Loucy (cell line): ENCODE data around the gene TP73.

Source experiments
- H2AFZ ChIP-seq: fragments of 200-600 bp; sonication (generic); 2 replicates; pipeline ENCODE4 v1.6.0; 2016; ENCODE audit warnings: antibody characterized with exemption, mild to moderate bottlenecking, low read length, moderate library complexity
- H3F3A ChIP-seq: fragments of 200-600 bp; 2 replicates; pipeline ENCODE4 v1.6.0; 2016; ENCODE audit warnings: antibody characterized with exemption, low read depth, mild to moderate bottlenecking
- H3K27me3 ChIP-seq: fragments of 200-600 bp; sonication (generic); 2 replicates; pipeline ENCODE4 v1.6.1; 2014; ENCODE audit warnings: low read length, mild to moderate bottlenecking; ENCODE audit not compliant: insufficient read depth, poor library complexity, severe bottlenecking
- H3K36me3 ChIP-seq: fragments of 200-600 bp; sonication (generic); 2 replicates; pipeline ENCODE4 v1.6.1; 2016; ENCODE audit warnings: low read length; ENCODE audit not compliant: insufficient read depth
- H3K4me1 ChIP-seq: fragments of 200-600 bp; sonication (generic); 2 replicates; pipeline ENCODE4 v1.5.1; 2014; ENCODE audit warnings: low read length, mild to moderate bottlenecking; ENCODE audit not compliant: insufficient read depth, poor library complexity, severe bottlenecking
- H3K4me2 ChIP-seq: fragments of 200-600 bp; sonication (generic); 2 replicates; pipeline ENCODE4 v1.6.0; 2014; ENCODE audit warnings: antibody characterized with exemption, low read length, low read depth, mild to moderate bottlenecking; ENCODE audit not compliant: poor library complexity, severe bottlenecking
- H3K4me3 ChIP-seq: fragments of 200-600 bp; sonication (generic); 2 replicates; pipeline ENCODE4 v1.5.1; 2014; ENCODE audit warnings: low read length, mild to moderate bottlenecking, mixed read lengths; ENCODE audit not compliant: poor library complexity, severe bottlenecking
- H3K79me2 ChIP-seq: fragments of 200-600 bp; sonication (generic); 2 replicates; pipeline ENCODE4 v1.6.1; 2014; ENCODE audit warnings: low read length; ENCODE audit not compliant: insufficient read depth
- H3K9ac ChIP-seq: fragments of 200-600 bp; sonication (generic); 2 replicates; pipeline ENCODE4 v1.6.0; 2014; ENCODE audit warnings: mild to moderate bottlenecking, low read depth, low read length, moderate library complexity; ENCODE audit not compliant: poor library complexity, severe bottlenecking
- H3K9me2 ChIP-seq: fragments of 200-600 bp; sonication (generic); replicated peaks from 2 replicates; pipeline ENCODE4 v1.6.1; 2016; ENCODE audit warnings: low read depth, low read length, mixed read lengths
- H3K9me3 ChIP-seq: fragments of 200-600 bp; sonication (generic); 2 replicates; pipeline ENCODE4 v1.6.1; 2014; ENCODE audit warnings: mild to moderate bottlenecking, antibody characterized with exemption, low read length, low read depth; ENCODE audit not compliant: insufficient read depth
- H4K20me1 ChIP-seq: fragments of 200-600 bp; sonication (generic); 2 replicates; pipeline ENCODE4 v1.6.0; 2014; ENCODE audit warnings: antibody characterized with exemption, low read length, mild to moderate bottlenecking; ENCODE audit not compliant: insufficient read depth, poor library complexity, severe bottlenecking
- CTCF ChIP-seq: fragments of 200-600 bp; sonication (generic); conservative IDR thresholded peaks from 2 replicates; pipeline ENCODE4 v1.5.1; 2014; ENCODE audit warnings: mild to moderate bottlenecking, antibody characterized with exemption, low read length
- EZH2phosphoT487 ChIP-seq: fragments of 200-600 bp; IDR thresholded peaks from 2 replicates; pipeline ENCODE4 v1.6.1; 2018; ENCODE audit warnings: antibody characterized with exemption, mild to moderate bottlenecking, moderate library complexity, borderline replicate concordance

TP73 gene

GRCh38 chr1:3657096-3657475 lies 4.8 kb downstream of the TP73 start:
- no peaks in the 10 kb centered on the region for H3F3A ChIP-seq
- H4K20me1 ChIP-seq, result no peaks in the 10 kb centered on the region
- H3K9ac ChIP-seq, result no peak overlapping the region
- no peak overlapping the region for H3K4me2 ChIP-seq
- no peaks in the 10 kb centered on the region for H3K36me3 ChIP-seq
- no peaks in the 10 kb centered on the region for H3K4me1 ChIP-seq
- H3K9me2 ChIP-seq, result no peaks in the 10 kb centered on the region
- no peaks in the 10 kb centered on the region for H3K79me2 ChIP-seq
- H3K27me3 ChIP-seq, result no peaks in the 10 kb centered on the region
- no peaks in the 10 kb centered on the region for H3K9me3 ChIP-seq
- no peak for TF ChIP-seq EZH2phosphoT487
- TF ChIP-seq CTCF, result no peak
- no peak overlapping the region for H2AFZ ChIP-seq
- H3K4me3 ChIP-seq, result no peak overlapping the region

- Histone ChIP-seq H3K4me1 (no peaks in the 10 kb centered on the region), H3K27me3 (no peaks in the 10 kb centered on the region), H3K4me3 (no peak overlapping the region), H3K4me2 (no peak overlapping the region), H3K9me2 (no peaks in the 10 kb centered on the region), H3F3A (no peaks in the 10 kb centered on the region), H3K79me2 (no peaks in the 10 kb centered on the region), H2AFZ (no peak overlapping the region), H3K9me3 (no peaks in the 10 kb centered on the region), H4K20me1 (no peaks in the 10 kb centered on the region), H3K9ac (no peak overlapping the region), H3K36me3 (no peaks in the 10 kb centered on the region)
- no peak for TF ChIP-seq EZH2phosphoT487
- no peak for TF ChIP-seq CTCF
These were observed 5.4 kb downstream of the TP73 start for GRCh38 chr1:3657578-3658230.

DNA sequence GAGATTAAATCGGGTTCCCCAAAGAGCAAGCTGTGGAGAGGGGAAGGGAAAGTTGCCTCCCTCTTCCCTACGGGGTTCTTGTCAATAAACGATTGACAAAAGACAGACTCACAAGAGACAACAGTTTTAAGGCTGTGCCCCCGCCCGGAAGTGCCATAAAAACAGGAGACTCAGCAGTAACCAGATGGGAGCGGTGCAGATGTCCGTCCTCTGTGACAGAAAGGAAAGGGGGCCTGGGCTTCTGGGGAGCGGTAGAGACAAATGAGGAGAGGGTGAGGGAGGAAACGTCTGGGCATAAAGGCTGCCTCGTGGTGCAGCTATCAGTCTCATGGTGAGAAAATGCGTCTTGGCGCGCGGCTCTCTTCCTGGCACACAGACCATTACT lies 5.9 kb downstream of the TP73 start:
- H3K36me3 ChIP-seq, result no peaks in the 10 kb centered on the region
- H3K79me2 ChIP-seq, result no peaks in the 10 kb centered on the region
- no peaks in the 10 kb centered on the region for H4K20me1 ChIP-seq
- no peaks in the 10 kb centered on the region for H3K9me2 ChIP-seq
- H3K27me3 ChIP-seq, result no peaks in the 10 kb centered on the region
- H3K9me3 ChIP-seq, result no peaks in the 10 kb centered on the region
- H3K4me2 ChIP-seq, result no peak overlapping the region
- no peaks in the 10 kb centered on the region for H3K4me1 ChIP-seq
- H3K4me3 ChIP-seq, result no peak overlapping the region
- no peak overlapping the region for H2AFZ ChIP-seq
- H3F3A ChIP-seq, result no peaks in the 10 kb centered on the region
- H3K9ac ChIP-seq, result no peak overlapping the region
- TF ChIP-seq CTCF (no peak), EZH2phosphoT487 (no peak)
